PC-3 (cell line): Measurements from ENCODE around the gene CLDN19.

Source experiments
- EZH2 ChIP-seq: fragments of 300-600 bp; sonication (generic); IDR thresholded peaks from one replicate; pipeline ENCODE4 v1.6.1; 2017; ENCODE audit warnings: antibody characterized with exemption, mild to moderate bottlenecking, low read length; ENCODE audit not compliant: unreplicated experiment
- EZH2phosphoT487 ChIP-seq: fragments of 300-600 bp; sonication (generic); IDR thresholded peaks from 2 replicates; pipeline ENCODE4 v1.6.1; 2018; ENCODE audit warnings: mild to moderate bottlenecking, antibody characterized with exemption, low read length, borderline replicate concordance
- TF ChIP-seq, protein P1 (sequence below): fragments of 300-600 bp; sonication (generic); conservative IDR thresholded peaks from 2 replicates; pipeline ENCODE4 v1.5.1; 2017; ENCODE audit warnings: antibody characterized with exemption, low read depth, mild to moderate bottlenecking, low read length

DNA sequence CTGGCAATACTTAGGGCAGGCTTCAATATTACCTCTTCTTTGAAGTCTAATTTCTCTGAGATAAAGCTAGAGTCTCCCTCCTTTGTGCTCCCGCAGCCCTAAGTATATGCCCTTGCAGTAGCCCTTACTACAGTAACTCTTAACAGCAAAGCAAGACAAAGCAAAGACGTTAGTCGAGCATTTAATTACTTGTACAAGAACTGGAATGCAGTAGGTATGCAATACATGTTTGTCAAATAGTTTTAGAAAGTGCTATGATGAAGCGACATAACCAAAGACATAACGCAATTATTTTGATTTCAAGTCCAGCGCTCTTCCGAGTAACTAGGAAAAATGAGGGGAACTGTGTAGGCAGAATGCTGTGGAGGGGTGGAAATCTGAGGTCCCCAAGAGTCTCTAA lies 25.2 kb upstream of the CLDN19 start:
- TF ChIP-seq, protein P1, sequence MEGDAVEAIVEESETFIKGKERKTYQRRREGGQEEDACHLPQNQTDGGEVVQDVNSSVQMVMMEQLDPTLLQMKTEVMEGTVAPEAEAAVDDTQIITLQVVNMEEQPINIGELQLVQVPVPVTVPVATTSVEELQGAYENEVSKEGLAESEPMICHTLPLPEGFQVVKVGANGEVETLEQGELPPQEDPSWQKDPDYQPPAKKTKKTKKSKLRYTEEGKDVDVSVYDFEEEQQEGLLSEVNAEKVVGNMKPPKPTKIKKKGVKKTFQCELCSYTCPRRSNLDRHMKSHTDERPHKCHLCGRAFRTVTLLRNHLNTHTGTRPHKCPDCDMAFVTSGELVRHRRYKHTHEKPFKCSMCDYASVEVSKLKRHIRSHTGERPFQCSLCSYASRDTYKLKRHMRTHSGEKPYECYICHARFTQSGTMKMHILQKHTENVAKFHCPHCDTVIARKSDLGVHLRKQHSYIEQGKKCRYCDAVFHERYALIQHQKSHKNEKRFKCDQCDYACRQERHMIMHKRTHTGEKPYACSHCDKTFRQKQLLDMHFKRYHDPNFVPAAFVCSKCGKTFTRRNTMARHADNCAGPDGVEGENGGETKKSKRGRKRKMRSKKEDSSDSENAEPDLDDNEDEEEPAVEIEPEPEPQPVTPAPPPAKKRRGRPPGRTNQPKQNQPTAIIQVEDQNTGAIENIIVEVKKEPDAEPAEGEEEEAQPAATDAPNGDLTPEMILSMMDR: no peak
- TF ChIP-seq EZH2phosphoT487: no peak
- TF ChIP-seq EZH2: no peak
